Epithelial cell of proximal tubule (primary cell): ENCODE results near the gene MYL6B. TPM values are rescaled to one million over a fixed set of nuclear protein-coding genes. Genes with fewer than 3 reads are reported as not detected.

ENCODE experiments used
- DNase-seq: peaks from one replicate; pipeline ENCODE4 v3.0.0-alpha.2; 2011; ENCODE audit warnings: low read depth
- H3K4me3 ChIP-seq: 2 replicates; pipeline ENCODE4 v1.5.1; 2011; ENCODE audit warnings: low read depth, mild to moderate bottlenecking, low read length
- CTCF ChIP-seq: conservative IDR thresholded peaks from 2 replicates; pipeline ENCODE4 v1.5.1; 2012; ENCODE audit warnings: low read depth, mild to moderate bottlenecking, low read length
- total RNA-seq: library from RNA; depleted of rRNA; stranded (reverse); fragments of >200 nt; gene quantifications from 2 replicates; pipeline ENCODE4 v1.2.3, GENCODE V29; 2015

Gene MYL6B
- total RNA-seq, 1 donor from 2014 or later: 133 TPM

DNA sequence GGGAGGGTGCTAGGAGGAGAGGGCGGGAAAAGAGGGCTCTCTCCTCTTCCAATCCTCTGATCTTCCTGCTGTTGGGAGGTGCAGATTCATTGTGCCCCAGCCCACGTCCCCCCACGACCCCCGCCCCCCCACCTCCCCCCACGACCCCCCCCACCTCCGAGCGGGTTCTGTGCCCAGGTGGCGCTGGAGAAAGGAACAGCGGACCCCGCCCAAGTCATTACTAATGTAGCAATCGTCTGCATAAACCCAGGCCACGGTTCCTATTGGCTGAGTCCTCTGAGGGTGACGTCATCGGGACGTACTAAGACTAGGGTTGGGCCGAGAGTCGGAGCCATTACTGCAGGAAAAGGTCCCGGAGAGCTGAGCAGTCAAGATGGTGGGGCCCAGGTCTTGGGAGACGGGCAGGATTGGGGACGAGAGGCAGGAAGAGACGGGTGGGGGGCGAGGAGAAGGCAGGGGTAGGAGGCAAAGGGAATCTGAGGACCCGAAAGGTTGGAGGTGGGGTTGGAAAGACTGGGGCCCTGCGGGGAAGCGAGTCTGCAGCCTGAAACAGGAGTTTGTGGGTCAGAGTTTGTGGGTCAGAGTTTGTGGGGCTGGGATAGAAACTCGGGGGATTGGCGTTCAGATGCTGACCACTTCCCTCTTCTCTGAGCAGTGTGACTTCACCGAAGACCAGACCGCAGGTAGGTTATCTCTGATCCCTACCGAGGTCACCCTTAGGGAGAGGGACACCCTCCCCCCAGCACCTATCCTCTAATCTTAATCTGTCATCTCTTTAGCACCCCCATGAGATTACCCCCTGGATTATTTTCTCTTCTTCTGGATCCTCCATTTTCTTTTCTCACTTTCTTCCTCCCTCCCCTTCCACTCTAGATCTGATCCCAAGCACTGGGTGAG lies 5.9 kb downstream of the MYL6B start, which contains the start of gene MYL6:
Gene MYL6, plus strand, starts transcription at position 331 of the 897 bp plus-strand sequence. Its CDS starts 43 bp downstream, at position 374.
- peak within 1 kb of the TSS; percentile 92 for H3K4me3 ChIP-seq
- peak; percentile 85 for DNase-seq
- TF ChIP-seq CTCF: no peak

DNA sequence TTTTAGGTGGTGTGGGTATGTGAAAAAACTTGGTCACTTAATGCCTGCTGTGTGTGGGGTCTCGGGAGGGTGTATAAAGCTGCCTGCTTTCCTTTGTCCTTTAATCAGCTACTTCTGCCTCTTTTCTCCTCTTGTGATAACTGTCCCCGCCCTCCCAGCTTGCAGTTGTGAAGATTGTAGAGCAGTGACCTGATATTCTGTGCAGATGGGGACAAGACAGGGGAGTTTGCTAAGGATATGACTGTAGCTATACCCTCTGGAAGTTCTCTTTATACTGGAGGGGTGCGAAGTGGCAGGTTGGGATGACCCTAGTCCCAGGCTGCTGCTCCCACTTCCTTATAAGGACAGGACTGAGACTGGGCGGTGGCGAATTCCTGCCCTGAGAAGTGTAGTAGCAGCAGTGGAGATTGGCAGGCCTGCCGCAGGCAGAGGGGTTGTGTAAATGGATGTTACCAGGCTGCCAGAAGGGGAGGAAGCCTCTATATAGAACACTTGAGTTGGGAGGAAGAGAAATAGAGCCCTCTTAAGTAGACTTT lies 6.6 kb downstream of the MYL6B start:
- peak overlapping the region; percentile 92 for H3K4me3 ChIP-seq
- peak; percentile 10 for DNase-seq
- no peak for TF ChIP-seq CTCF

- H3K4me3 ChIP-seq: peak overlapping the region; percentile 92
- no peak for DNase-seq
- no peak for TF ChIP-seq CTCF
Observed at GRCh38 chr12:56159482-56160192, 7.2 kb downstream of the MYL6B start.

DNA sequence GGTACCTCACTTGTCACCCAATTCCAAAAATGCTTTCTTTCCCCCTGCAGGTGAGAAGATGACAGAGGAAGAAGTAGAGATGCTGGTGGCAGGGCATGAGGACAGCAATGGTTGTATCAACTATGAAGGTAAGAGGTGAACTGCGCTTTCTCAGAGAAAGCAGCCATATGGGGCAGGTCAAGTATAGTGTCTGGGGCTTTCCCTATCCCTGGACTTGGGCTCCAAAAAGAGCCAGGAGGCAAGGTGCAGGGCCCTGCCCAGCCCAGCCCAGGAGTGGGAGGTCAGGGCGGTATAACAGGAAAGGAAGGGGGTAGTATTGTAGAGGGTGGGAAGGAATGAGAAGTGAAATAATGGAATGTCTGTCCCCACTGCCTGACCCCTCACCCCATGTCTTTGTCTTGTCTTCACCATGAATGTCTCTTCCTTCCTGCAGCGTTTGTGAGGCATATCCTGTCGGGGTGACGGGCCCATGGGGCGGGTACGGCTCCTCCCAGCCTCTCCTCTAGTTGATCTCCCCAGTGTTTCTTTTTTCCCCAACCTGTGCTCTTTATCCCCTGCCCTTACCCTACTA lies 7.9 kb downstream of the MYL6B start:
- TF ChIP-seq CTCF: no peak
- peak overlapping the region; percentile 92 for H3K4me3 ChIP-seq
- DNase-seq: no peak

DNA sequence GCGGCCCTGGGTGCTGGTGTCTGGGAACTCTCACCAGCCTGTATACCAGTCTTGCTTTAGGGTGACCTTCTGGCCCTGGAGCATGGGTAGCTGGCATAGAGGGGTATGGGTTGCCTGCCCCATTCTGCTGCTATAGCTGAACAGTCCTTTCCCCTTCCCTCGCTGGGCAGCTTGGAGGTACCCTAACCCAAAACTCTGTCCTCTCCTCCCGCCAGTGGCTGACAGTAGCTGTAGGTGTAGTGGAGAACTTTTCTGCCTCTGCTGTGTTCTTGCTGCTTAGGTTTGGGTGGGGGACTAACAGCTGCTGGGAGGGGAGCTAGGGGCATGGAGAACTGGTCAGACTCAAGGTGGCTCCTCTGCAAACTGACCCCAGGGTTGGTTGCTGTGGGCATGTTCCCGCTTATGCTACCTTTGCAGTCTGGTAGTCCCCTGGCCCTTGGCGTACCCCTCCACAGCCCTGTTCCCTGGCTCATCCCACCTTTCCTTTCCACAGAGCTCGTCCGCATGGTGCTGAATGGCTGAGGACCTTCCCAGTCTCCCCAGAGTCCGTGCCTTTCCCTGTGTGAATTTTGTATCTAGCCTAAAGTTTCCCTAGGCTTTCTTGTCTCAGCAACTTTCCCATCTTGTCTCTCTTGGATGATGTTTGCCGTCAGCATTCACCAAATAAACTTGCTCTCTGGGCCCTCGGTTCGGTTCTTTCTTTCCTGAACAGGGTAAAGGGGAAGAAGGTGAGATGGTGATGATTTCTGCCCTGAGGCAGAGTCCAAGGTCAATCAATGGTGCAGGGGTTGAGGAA lies 8.7 kb downstream of the MYL6B start:
- H3K4me3 ChIP-seq: peak overlapping the region; percentile 92
- no peak for TF ChIP-seq CTCF
- DNase-seq: no peak

DNA sequence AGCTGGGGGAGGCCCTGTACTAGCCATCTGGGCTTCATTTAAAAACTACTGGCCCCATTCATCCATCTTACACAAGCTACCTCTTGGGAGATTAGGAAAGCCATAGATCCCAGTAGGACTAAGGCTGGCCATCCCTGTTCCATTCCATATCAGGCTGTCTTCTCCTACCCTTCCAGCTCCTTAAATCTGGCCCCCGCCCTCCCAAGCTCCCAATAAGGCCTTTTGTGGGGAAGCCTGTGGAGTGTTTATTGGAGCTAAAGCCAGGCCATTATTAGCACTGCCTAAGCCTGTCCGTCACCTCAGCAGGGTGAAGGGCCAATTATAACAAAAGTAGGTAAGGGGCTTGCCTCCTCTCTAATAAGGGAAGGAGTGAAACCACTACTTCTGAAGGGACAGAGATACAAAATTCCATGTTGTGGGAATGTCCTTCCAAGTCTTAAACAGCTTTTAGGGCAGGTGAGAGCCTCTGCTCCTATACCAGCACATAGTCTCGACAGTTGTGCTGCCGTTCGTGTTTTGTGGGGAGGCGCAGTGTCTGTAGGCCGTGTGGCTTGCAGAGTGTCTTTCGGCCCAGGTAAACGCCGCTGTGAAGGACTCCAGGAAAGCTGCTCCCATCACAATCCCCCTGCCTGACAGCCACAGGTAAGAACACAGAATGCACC lies 9.4 kb downstream of the MYL6B start:
- no peak for TF ChIP-seq CTCF
- DNase-seq: no peak
- no peak overlapping the region for H3K4me3 ChIP-seq
